ENCODE data around the gene NRTN.

DNA sequence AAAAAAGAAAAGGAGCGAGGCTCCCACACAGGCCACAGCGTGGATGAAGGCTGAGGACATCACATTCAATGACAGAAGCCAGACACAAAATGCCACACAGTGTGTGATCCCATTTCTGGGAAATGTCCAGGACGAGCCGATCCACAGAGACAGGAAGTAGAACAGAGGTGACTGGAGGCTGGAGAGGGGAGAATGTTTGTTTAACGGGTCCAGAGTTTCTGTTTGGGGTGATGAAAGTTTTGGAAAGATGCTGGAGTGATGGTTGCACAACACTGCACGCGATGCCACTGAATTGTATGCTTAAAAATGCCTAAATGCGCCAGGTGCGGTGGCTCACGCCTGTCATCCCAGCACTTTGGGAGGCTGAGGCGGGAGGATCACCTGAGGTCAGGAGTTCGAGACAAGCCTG is 66.1 kb downstream of the NRTN start:
- TF ChIP-seq, protein P1, sequence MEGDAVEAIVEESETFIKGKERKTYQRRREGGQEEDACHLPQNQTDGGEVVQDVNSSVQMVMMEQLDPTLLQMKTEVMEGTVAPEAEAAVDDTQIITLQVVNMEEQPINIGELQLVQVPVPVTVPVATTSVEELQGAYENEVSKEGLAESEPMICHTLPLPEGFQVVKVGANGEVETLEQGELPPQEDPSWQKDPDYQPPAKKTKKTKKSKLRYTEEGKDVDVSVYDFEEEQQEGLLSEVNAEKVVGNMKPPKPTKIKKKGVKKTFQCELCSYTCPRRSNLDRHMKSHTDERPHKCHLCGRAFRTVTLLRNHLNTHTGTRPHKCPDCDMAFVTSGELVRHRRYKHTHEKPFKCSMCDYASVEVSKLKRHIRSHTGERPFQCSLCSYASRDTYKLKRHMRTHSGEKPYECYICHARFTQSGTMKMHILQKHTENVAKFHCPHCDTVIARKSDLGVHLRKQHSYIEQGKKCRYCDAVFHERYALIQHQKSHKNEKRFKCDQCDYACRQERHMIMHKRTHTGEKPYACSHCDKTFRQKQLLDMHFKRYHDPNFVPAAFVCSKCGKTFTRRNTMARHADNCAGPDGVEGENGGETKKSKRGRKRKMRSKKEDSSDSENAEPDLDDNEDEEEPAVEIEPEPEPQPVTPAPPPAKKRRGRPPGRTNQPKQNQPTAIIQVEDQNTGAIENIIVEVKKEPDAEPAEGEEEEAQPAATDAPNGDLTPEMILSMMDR (IDR thresholded peaks at IDR 0.05; ENCODE audit: low read depth, low read length, poor library complexity, severe bottlenecking), result no peak
- no peak for TF ChIP-seq EZH2phosphoT487 (IDR thresholded peaks at IDR 0.05; ENCODE audit: borderline replicate concordance, low read length)

All from DOHH2 (cell line).